Suprapubic skin (tissue), 4 donors: ENCODE results near the gene RPS15A. TPM values are rescaled to one million over a fixed set of nuclear protein-coding genes. Genes with fewer than 3 reads are reported as not detected.

Experiments used
- DNase-seq, 2 donors: peaks; one replicate each; pipeline ENCODE4 v3.0.0-alpha.2; 2019; ENCODE audit warnings: low spot score in 2 of 2
- H3K27ac ChIP-seq: fragments of 200-600 bp; sonication (generic); one replicate; pipeline ENCODE4 v1.5.1; 2019
- H3K27me3 ChIP-seq: fragments of 200-600 bp; sonication (generic); one replicate; pipeline ENCODE4 v1.5.1; 2019
- H3K36me3 ChIP-seq: fragments of 200-600 bp; sonication (generic); one replicate; pipeline ENCODE4 v1.5.1; 2019
- H3K4me1 ChIP-seq: fragments of 200-600 bp; sonication (generic); one replicate; pipeline ENCODE4 v1.5.1; 2019
- H3K4me3 ChIP-seq: fragments of 200-600 bp; sonication (generic); one replicate; pipeline ENCODE4 v1.5.1; 2019; ENCODE audit warnings: mild to moderate bottlenecking
- H3K9me3 ChIP-seq: fragments of 200-600 bp; sonication (generic); one replicate; pipeline ENCODE4 v1.5.1; 2019
- CTCF ChIP-seq, 2 donors: fragments of 200-600 bp in 1 of 2; fragments of 450-650 bp in 1 of 2; sonication (generic) in 1 of 2; IDR thresholded peaks; one replicate each; pipeline ENCODE4 v1.5.1; 2016 to 2019; ENCODE audit warnings: antibody characterized with exemption in 2 of 2, mild to moderate bottlenecking in 1 of 2, moderate library complexity in 1 of 2
- EP300 ChIP-seq: sonication (generic); formaldehyde crosslinking; IDR thresholded peaks from one replicate; pipeline ENCODE4 v1.6.1; 2017; ENCODE audit warnings: antibody characterized with exemption
- POLR2A ChIP-seq, 2 donors: fragments of 450-650 bp; IDR thresholded peaks; one replicate each; pipeline ENCODE4 v1.6.1; 2017; ENCODE audit warnings: antibody characterized with exemption in 2 of 2, mild to moderate bottlenecking in 2 of 2, moderate library complexity in 2 of 2
- POLR2AphosphoS5 ChIP-seq, 3 donors: sonication (generic); formaldehyde crosslinking; IDR thresholded peaks; one replicate each; pipeline ENCODE4 v1.6.1; 2017; ENCODE audit warnings: antibody characterized with exemption in 3 of 3
- WGBS: methylation state at CpG from one replicate; pipeline ENCODE4 v1.1.5; 2018; 5-methylcytosine and 5-hydroxymethylcytosine counted together
- total RNA-seq, 4 donors: library from RNA; depleted of rRNA; stranded (reverse); fragments of >200 nt; gene quantifications; one replicate each; pipeline ENCODE4 v1.1.0, GENCODE V29; 2016

Gene RPS15A
- total RNA-seq, 4 donors from 2014 or later: 871 to 2,360 (median 1,711) TPM

DNA sequence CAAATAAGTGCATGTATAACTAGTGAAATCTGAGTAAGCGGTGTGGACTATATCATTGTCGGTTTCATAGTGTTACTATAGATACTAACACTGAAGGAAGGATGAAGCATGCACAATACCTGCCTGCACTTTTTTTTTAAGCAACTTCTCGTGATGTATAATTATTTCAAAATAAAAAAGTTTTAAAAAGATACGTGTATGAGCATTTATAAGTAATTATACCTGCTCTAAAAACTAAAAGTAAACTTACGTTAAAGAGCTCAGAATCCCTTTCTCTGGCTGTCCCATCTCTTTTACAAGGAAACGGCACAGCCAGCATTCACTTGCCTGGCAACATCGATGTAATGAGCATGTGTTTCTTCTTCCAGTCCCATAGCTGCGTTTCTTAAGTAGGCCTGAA is 42.5 kb upstream of the RPS15A start:
- WGBS: 87% methylated on average over 8 of the region's 8 CpGs
- no peak for TF ChIP-seq CTCF (IDR thresholded peaks at IDR 0.05)
- no peak for TF ChIP-seq EP300
- no peak for TF ChIP-seq POLR2AphosphoS5 (IDR thresholded peaks at IDR 0.05)
- no peak for TF ChIP-seq POLR2A (IDR thresholded peaks at IDR 0.05)
- Histone ChIP-seq H3K27ac (no peak overlapping the region), H3K36me3 (peaks cover 99% of the 10 kb centered on the region), H3K4me3 (no peak overlapping the region), H3K9me3 (no peaks in the 10 kb centered on the region), H3K4me1 (no peaks in the 10 kb centered on the region), H3K27me3 (no peaks in the 10 kb centered on the region)
- DNase-seq: no peak

- WGBS: 88% methylated on average over 2 of the region's 2 CpGs
- no peak for DNase-seq
- Histone ChIP-seq H3K27ac (no peak overlapping the region), H3K4me3 (no peak overlapping the region), H3K9me3 (no peaks in the 10 kb centered on the region), H3K4me1 (no peaks in the 10 kb centered on the region), H3K36me3 (peaks cover 95% of the 10 kb centered on the region), H3K27me3 (no peaks in the 10 kb centered on the region)
- TF ChIP-seq POLR2A (IDR thresholded peaks at IDR 0.05): no peak
- TF ChIP-seq EP300: no peak
- TF ChIP-seq CTCF (IDR thresholded peaks at IDR 0.05): no peak
- no peak for TF ChIP-seq POLR2AphosphoS5 (IDR thresholded peaks at IDR 0.05)
These were observed 41.9 kb upstream of the RPS15A start for GRCh38 chr16:18832006-18832405.

DNA sequence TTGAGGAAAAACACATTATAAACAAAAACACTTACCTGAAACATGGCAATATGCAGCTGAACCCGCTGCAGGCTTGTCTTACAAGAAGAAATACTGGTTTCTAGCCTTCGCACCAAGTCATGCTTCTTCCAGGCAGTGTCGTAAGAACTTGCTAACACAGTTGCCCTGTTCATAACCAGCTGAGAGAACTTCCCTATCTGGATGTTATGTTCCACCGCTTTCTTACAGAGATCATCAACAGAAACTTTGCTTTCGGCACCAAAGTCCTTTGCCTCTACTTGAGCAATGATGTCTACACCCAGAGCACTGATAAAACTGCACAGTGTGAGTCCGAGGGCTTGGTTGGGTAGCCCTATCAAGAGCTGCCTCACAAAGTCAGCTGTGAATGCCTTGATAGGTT is 39.1 kb upstream of the RPS15A start:
- no peaks in the 10 kb centered on the region for H3K9me3 ChIP-seq
- no peaks in the 10 kb centered on the region for H3K4me1 ChIP-seq
- no peak overlapping the region for H3K4me3 ChIP-seq
- WGBS: 91% methylated on average over 6 of the region's 6 CpGs
- DNase-seq: no peak
- H3K27me3 ChIP-seq: no peaks in the 10 kb centered on the region
- TF ChIP-seq CTCF (IDR thresholded peaks at IDR 0.05) (no peak), POLR2AphosphoS5 (IDR thresholded peaks at IDR 0.05) (no peak), EP300 (no peak), POLR2A (IDR thresholded peaks at IDR 0.05) (no peak)
- peaks cover 70% of the 10 kb centered on the region for H3K36me3 ChIP-seq
- no peak overlapping the region for H3K27ac ChIP-seq

DNA sequence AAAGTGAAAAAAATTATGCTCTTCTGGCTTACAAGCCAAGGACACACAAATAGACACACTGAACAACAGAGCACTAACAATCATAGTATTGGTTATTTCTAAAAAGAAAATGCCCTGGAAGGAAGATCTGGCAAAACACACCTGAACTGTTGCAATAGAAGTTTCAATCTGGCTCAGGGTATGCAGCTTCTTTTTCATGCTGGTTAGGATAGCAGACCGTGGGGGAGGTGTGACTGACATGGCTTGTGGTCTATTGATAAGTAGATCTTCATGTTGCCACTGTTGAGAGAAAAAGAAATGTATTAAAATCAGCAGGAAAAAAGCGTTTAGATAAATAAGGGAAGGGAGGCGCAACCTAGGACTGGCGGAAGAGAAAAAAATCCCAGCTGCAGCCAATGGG is 37.8 kb upstream of the RPS15A start:
- WGBS: 85% methylated on average over 4 of the region's 4 CpGs
- H3K27me3 ChIP-seq: no peaks in the 10 kb centered on the region
- no peaks in the 10 kb centered on the region for H3K9me3 ChIP-seq

DNA sequence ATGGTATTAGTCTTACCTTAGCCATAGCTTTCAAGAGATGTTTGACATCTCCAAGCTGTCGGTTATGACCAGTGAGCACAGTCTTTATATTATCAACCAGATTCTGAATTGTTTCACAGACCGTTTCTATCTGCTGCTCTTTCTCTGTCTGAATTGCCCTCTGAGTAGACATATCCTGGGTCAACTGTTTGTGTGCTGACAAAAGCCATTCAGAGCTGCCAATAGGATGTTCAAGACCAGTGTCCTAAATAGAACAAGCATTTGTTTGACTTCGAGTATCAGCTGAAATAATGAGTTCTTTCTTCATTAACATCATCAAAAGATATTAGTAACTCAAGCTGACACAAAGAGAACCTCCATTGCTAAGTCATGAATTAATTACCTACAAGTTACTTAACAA is 26.2 kb upstream of the RPS15A start:
- H3K4me3 ChIP-seq: no peak overlapping the region
- no peaks in the 10 kb centered on the region for H3K9me3 ChIP-seq
- H3K36me3 ChIP-seq: peaks cover 84% of the 10 kb centered on the region
- TF ChIP-seq CTCF (IDR thresholded peaks at IDR 0.05) (no peak), EP300 (no peak), POLR2A (IDR thresholded peaks at IDR 0.05) (no peak), POLR2AphosphoS5 (IDR thresholded peaks at IDR 0.05) (no peak)
- DNase-seq: no peak
- no peaks in the 10 kb centered on the region for H3K4me1 ChIP-seq
- 76% methylated on average over 3 of the region's 3 CpGs for WGBS
- no peak overlapping the region for H3K27ac ChIP-seq
- H3K27me3 ChIP-seq: no peaks in the 10 kb centered on the region

More for the DNA sequence above, 37.8 kb upstream of the RPS15A start:
- no peak for TF ChIP-seq EP300
- no peak for TF ChIP-seq POLR2A (IDR thresholded peaks at IDR 0.05)
- no peak for TF ChIP-seq POLR2AphosphoS5 (IDR thresholded peaks at IDR 0.05)
- no peak for TF ChIP-seq CTCF (IDR thresholded peaks at IDR 0.05)
- no peak for DNase-seq
- no peak overlapping the region for H3K4me3 ChIP-seq
- peaks cover 57% of the 10 kb centered on the region for H3K36me3 ChIP-seq
- H3K27ac ChIP-seq: no peak overlapping the region
- no peaks in the 10 kb centered on the region for H3K4me1 ChIP-seq
